Dendritic cell treated with granulocyte-macrophage colony-stimulating factor and Interleukin-4, amounts not matched to agents 40 ng/mL and 50 ng/mL, for 4 days (primary cell): Measurements from ENCODE around the gene MZT2A.
"Not testable (repeated sequence)": the region's sequence is repeated elsewhere in the genome, so short reads cannot be mapped to it uniquely, and the experiment has no call there.

Source experiments
- H3K27ac Mint-ChIP-seq: one replicate; pipeline ENCODE4 v1.8.0; 2022; ENCODE audit warnings: mild to moderate bottlenecking, mixed read lengths
- H3K27me3 Mint-ChIP-seq: one replicate; pipeline ENCODE4 v1.8.0; 2022; ENCODE audit warnings: mild to moderate bottlenecking, mixed read lengths
- H3K36me3 Mint-ChIP-seq: one replicate; pipeline ENCODE4 v1.8.0; 2022; ENCODE audit warnings: low read depth, mixed read lengths
- H3K4me1 Mint-ChIP-seq: one replicate; pipeline ENCODE4 v1.8.0; 2022; ENCODE audit warnings: low read depth, mixed read lengths
- H3K4me3 Mint-ChIP-seq: one replicate; pipeline ENCODE4 v1.8.0; 2022; ENCODE audit warnings: mild to moderate bottlenecking, moderate library complexity, mixed read lengths
- H3K9me3 Mint-ChIP-seq: one replicate; pipeline ENCODE4 v1.8.0; 2022; ENCODE audit warnings: mixed read lengths
- intact Hi-C: fragments of 100-400 bp; cut with micrococcal nuclease; formaldehyde crosslinking; loops from one replicate; pipeline ENCODE4 v1.15.0; 2022

Gene MZT2A

GRCh38 chr2:131492015-131492417, at the start of gene MZT2A:
Gene MZT2A (minus strand): TSS chr2:131492397. CDS start chr2:131492376, 21 bp downstream.
- Mint-ChIP-seq H3K4me1 (peaks cover 36% of the 10 kb centered on the region), H3K27ac (peak within 1 kb of the TSS; percentile 96), H3K4me3 (peak within 1 kb of the TSS; percentile 98), H3K36me3 (peaks cover 13% of the 10 kb centered on the region)
- not testable (repeated sequence) for H3K9me3 Mint-ChIP-seq, H3K27me3 Mint-ChIP-seq
- intact Hi-C loops = loop anchor here (2.0 to 10.0 kb wide), 2 partner anchors 193 to 385 kb away; no protein-coding TSS in a partner anchor

DNA sequence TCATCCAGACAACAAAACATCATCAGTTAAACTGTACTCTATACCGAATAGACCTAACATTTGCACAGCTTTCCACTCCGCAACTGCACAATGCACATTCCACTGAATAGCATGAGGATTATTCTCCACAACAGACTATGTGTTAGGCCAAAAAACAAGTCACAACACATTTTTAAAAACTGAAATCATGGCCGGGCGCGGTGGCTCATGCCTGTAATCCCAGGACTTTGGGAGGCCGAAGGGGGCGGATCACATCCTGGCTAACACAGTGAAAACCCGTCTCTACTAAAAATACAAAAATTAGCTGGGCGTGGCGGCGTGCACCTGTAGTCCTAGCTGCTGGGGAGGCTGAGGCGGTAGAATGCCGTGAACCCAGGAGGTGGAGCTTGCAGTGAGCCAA, 46.7 kb upstream of the MZT2A start:
- H3K4me1 Mint-ChIP-seq, H3K27me3 Mint-ChIP-seq, H3K4me3 Mint-ChIP-seq, H3K27ac Mint-ChIP-seq, H3K36me3 Mint-ChIP-seq, intact Hi-C loops, H3K9me3 Mint-ChIP-seq: not testable (repeated sequence)

- H3K4me1 Mint-ChIP-seq, H3K27me3 Mint-ChIP-seq, H3K9me3 Mint-ChIP-seq, intact Hi-C loops, H3K4me3 Mint-ChIP-seq, H3K27ac Mint-ChIP-seq, H3K36me3 Mint-ChIP-seq: not testable (repeated sequence)
These were observed 44.6 kb upstream of the MZT2A start for GRCh38 chr2:131536841-131537240.

GRCh38 chr2:131535951-131536826, 44.0 kb upstream of the MZT2A start:
- H3K27ac Mint-ChIP-seq, H3K27me3 Mint-ChIP-seq, intact Hi-C loops, H3K36me3 Mint-ChIP-seq, H3K4me1 Mint-ChIP-seq, H3K4me3 Mint-ChIP-seq, H3K9me3 Mint-ChIP-seq: not testable (repeated sequence)

GRCh38 chr2:131535526-131535925, 43.3 kb upstream of the MZT2A start:
- intact Hi-C loops = no loop called here
- Mint-ChIP-seq H3K9me3 (no peaks in the 10 kb centered on the region), H3K36me3 (no peaks in the 10 kb centered on the region), H3K27me3 (peaks cover 2% of the 10 kb centered on the region), H3K4me1 (no peaks in the 10 kb centered on the region), H3K4me3 (no peak overlapping the region), H3K27ac (no peak overlapping the region)

- H3K27ac Mint-ChIP-seq, H3K9me3 Mint-ChIP-seq, H3K36me3 Mint-ChIP-seq, H3K4me3 Mint-ChIP-seq, H3K27me3 Mint-ChIP-seq, intact Hi-C loops, H3K4me1 Mint-ChIP-seq: not testable (repeated sequence)
These were observed 42.8 kb upstream of the MZT2A start for GRCh38 chr2:131534965-131535364.

- H3K4me1 Mint-ChIP-seq, H3K4me3 Mint-ChIP-seq, H3K36me3 Mint-ChIP-seq, H3K27ac Mint-ChIP-seq, H3K9me3 Mint-ChIP-seq, intact Hi-C loops: not testable (repeated sequence)
- peaks cover 13% of the 10 kb centered on the region for H3K27me3 Mint-ChIP-seq
These were observed 42.1 kb upstream of the MZT2A start for GRCh38 chr2:131534317-131534672.

DNA sequence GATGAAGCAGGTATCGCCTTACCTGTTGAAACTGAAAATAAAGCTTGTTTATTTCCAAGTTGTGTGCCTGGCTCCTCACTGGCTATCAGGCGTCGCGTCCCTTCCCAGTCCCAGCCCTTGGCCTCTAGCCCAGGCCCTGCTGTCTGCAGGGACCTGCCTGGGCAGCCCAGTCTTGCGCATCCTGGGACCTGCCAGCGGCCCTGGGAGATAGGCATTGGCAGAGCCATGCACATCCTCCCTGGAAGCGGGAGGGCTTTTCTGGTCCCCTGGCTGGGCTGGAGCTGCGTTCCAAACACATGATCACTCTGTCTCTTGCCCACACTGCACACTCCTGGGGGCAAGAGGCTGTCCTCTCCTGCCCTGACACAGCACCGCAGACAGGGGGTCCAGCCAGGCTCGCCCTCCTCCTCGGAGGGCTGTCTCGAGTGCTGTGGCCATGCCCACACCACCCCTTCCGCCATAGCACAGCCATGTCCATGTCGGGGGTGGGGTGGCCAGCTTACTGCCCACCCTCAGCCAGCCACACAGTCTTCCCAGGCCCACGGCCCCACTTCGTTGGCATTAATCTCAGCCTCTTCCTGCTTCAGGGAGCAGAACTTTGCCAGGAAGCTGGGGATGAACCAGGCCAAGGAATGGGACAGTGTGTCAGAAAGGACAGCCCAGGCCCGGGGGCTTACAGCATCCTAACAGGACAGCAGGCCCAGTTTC, 41.6 kb upstream of the MZT2A start:
- H3K36me3 Mint-ChIP-seq, H3K4me1 Mint-ChIP-seq, intact Hi-C loops, H3K4me3 Mint-ChIP-seq, H3K27ac Mint-ChIP-seq, H3K9me3 Mint-ChIP-seq: not testable (repeated sequence)
- H3K27me3 Mint-ChIP-seq = peaks cover 17% of the 10 kb centered on the region

DNA sequence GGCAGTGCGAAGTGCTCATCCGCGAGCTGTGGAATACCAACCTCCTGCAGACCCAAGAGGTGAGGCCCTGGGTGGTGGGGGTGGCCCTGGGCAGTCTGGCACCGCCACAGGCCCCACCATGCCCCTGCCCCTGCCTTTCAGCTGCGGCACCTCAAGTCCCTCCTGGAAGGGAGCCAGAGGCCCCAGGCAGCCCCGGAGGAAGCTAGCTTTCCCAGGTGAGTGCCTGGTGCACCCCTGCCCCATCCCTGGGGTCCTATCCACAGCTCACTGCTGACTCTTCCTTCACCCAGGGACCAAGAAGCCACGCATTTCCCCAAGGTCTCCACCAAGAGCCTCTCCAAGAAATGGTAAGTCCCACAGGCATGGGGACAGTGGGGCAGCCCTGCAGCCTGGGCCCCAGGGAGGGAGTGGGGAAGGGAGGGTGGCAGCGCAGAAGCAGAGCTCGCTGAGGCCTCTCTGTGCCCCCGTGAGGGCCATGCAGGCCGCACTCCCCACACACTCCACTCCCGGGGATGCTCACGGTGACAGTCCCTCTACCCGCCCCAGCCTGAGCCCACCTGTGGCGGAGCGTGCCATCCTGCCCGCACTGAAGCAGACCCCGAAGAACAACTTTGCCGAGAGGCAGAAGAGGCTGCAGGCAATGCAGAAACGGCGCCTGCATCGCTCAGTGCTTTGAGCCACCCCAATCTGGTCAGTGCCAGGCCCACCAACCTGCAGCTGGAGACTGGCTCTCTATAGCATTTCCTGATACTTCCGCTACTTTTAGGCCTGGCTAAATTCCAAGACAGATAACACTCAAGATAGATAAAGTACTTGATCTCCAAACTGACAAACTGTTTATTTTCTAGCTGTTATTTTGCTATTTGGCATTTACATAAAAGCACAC, 40.8 kb upstream of the MZT2A start:
- peaks cover 13% of the 10 kb centered on the region for H3K4me1 Mint-ChIP-seq
- H3K4me3 Mint-ChIP-seq, H3K27ac Mint-ChIP-seq, H3K9me3 Mint-ChIP-seq, H3K36me3 Mint-ChIP-seq, intact Hi-C loops: not testable (repeated sequence)
- peaks cover 21% of the 10 kb centered on the region for H3K27me3 Mint-ChIP-seq

GRCh38 chr2:131531547-131532185, 39.5 kb upstream of the MZT2A start:
- H3K4me3 Mint-ChIP-seq, H3K27ac Mint-ChIP-seq, H3K36me3 Mint-ChIP-seq, H3K9me3 Mint-ChIP-seq, intact Hi-C loops: not testable (repeated sequence)
- H3K27me3 Mint-ChIP-seq = peaks cover 32% of the 10 kb centered on the region
- H3K4me1 Mint-ChIP-seq = peaks cover 20% of the 10 kb centered on the region

GRCh38 chr2:131530626-131531344, 38.6 kb upstream of the MZT2A start:
- Mint-ChIP-seq H3K4me1 (peaks cover 20% of the 10 kb centered on the region), H3K27me3 (peaks cover 36% of the 10 kb centered on the region)
- H3K27ac Mint-ChIP-seq, H3K4me3 Mint-ChIP-seq, H3K9me3 Mint-ChIP-seq, H3K36me3 Mint-ChIP-seq, intact Hi-C loops: not testable (repeated sequence)

DNA sequence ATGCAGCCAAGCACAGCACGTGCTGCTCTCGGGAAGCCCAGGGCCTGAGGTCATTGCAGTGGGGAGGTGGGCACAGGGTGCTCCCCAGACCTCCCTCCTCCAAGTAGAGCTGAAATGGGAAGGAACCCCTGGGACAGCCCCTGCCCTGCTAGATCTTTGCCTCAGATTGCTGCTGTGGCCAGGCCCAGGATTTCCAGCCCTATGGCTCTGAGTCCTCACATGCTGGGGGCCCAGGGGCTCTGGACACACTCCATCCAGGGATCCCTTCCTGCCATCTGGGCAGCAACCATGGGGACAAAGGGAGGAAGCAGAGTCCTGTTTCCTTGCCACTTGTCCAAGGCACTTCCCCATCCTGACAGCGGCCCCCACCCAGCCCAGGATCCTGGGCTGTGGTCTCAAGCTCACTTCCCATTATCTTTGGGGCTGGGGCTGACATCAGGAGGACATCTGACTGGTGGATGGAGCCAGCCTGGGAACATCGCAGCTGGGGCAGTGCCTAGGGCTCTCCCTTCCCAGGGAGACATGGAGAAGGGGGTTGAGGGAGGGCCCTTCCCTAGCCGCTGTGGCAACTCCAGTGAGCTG, 37.8 kb upstream of the MZT2A start:
- intact Hi-C loops, H3K4me3 Mint-ChIP-seq, H3K9me3 Mint-ChIP-seq, H3K36me3 Mint-ChIP-seq, H3K27ac Mint-ChIP-seq: not testable (repeated sequence)
- Mint-ChIP-seq H3K27me3 (peaks cover 40% of the 10 kb centered on the region), H3K4me1 (peaks cover 20% of the 10 kb centered on the region)
